GM19351 (cell line): ENCODE measurements around the gene KCNRG.
"Not testable (repeated sequence)": the region's sequence is repeated elsewhere in the genome, so short reads cannot be mapped to it uniquely, and the experiment has no call there.

Source experiments
- ATAC-seq: cut with Tn5 transposase; IDR thresholded peaks from one replicate; pipeline ENCODE4 v1.9.1; 2021; ENCODE audit warnings: mild to moderate bottlenecking, moderate library complexity; ENCODE audit not compliant: unreplicated experiment

KCNRG gene

DNA sequence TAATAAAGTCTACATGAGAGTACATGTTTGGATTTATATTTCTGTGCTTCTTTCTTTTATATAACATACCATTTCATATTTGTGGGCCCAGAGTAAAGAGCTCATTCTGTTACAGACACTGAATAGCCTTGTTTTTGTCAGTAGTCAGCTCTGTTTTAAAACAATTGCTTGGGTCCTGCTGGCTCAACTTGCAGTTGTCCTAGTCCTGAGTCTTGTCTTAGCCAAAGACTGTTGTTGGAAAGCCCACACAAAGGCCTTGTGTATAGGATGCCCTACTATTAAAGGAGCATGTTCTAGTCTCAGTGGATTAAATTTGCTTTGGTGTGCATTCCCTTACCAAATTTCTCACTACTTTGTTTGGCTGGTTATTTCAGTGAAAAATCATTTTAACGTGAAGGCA is 3.8 kb upstream of the KCNRG start:
- no peak for ATAC-seq

GRCh38 chr13:50012396-50013169 is 2.7 kb upstream of the KCNRG start:
- no peak for ATAC-seq

DNA sequence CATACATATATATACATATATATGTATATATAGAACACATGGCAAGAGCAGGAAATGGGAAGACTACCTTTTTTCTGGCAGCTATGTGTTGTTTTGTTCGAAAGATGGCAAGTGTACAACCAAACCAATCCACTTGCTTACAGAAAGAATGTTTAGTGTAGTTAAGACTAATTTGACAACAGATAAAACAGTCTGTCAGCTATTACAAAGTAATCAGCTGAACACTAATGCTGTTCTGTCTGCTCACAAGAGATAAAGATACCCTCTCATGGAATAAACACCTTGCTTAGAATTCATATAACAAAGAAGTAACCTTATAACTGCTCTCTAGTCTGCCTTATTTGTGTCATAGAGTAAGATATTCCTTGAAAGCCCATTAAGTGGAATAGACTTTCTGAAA is 858 bp upstream of the KCNRG start:
- ATAC-seq: no peak

- ATAC-seq: no peak
Measured at GRCh38 chr13:50015750-50016149, 506 bp downstream of the KCNRG start.

DNA sequence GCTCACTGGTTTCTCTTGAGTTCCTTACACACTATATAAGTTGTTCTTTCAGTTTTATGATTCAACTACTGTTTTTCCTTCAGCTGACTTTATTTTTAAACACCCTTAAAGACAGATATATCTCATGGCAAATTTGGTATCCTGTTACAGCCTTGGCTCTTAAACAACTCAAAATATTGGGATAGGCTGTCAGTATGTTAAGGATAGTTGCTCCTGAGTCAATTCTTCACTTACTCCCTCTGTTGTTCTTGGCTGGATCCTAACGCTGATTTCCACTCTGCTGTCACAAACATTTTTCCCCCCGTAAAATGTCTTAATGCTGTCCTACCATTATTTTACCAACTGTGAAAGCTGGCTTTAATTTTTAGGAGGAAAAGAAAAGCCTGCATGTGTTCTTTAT is 1.2 kb downstream of the KCNRG start:
- ATAC-seq: no peak

DNA sequence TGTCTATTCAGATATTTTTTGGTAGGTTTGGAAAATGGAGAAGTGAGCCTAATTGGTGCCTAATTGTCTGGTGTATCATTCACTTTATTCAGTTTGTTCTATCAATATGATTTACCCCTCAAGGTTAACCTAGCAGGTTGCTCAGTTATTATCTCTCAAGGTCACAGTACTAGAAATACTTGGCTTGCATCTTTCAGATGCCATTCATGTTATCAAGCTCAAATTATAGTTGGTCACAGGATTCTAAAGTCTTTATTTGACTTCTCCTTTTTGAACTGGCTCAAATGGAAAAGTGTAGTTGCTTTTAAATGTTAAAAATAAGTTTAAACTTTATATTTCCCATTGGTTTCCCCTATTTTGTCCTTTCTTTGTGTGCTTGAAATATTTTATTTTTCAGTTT is 2.6 kb downstream of the KCNRG start:
- ATAC-seq: no peak

- ATAC-seq: no peak
Measured at GRCh38 chr13:50025436-50025835, 10.2 kb downstream of the KCNRG start.

- ATAC-seq: peak; percentile 100
Measured at GRCh38 chr13:50026788-50027473, 11.7 kb downstream of the KCNRG start.

DNA sequence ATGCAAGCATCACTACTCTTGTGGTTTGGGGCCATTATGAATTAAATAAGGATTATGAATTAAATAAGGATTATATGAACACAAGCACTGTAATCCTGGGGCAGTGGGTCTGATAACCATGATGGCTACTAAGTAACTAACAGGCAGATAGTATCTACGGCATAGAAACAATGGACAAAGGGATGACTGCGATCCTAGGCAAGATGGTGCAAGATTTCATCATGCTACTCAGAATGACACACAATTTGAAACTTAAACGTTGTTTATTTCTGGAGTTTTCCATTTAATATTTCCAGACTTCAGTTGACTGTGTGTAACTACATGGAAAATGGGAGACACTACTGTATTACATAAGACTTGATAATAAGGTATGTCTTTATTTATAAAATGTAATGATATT is 15.1 kb downstream of the KCNRG start:
- no peak for ATAC-seq

- ATAC-seq: no peak
Measured at GRCh38 chr13:50033725-50034124, 18.5 kb downstream of the KCNRG start.

GRCh38 chr13:50037788-50038187 is 22.5 kb downstream of the KCNRG start:
- no peak for ATAC-seq

DNA sequence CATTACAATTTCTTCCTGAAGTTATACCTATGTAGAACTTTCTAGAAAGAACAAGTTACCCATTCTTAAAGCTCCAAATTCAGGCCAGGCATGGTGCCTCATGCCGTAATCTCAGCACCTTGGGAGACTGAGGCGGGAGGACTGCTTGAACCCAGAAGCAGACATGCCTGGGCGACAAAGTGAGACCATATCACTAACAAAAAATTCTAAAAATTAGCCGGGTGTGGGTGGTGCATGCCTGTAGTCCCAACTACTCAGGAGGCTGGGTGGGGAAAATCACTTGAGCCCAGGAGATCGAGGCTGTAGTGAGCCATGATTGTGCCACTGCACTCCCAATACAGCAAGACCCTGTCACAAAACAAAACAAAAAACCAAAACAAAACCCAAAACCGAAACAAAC is 23.0 kb downstream of the KCNRG start:
- no peak for ATAC-seq

GRCh38 chr13:50052478-50052877 is 37.2 kb downstream of the KCNRG start:
- no peak for ATAC-seq

- ATAC-seq: no peak
Measured at GRCh38 chr13:50053844-50054243, 38.6 kb downstream of the KCNRG start.

DNA sequence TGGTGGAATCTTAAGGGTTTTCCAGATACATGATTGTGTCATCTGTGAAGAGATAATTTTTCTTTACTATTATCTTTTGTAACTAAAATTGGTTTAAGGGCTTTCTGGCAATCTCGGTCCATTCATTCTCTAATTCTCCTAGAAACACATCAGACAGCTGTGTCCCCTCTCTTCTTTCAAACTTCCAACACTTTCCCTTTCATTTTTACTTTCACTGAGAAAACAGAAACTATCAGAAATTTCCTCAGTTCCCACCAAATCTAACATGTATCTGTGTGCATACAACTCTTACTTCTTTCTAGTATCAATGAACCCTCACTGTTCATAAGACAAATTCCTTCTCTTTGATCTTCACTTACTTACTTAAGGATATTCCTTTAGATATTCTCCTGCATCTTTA is 40.2 kb downstream of the KCNRG start:
- ATAC-seq: no peak

- no peak for ATAC-seq
Measured at GRCh38 chr13:50060718-50061117, 45.5 kb downstream of the KCNRG start.

DNA sequence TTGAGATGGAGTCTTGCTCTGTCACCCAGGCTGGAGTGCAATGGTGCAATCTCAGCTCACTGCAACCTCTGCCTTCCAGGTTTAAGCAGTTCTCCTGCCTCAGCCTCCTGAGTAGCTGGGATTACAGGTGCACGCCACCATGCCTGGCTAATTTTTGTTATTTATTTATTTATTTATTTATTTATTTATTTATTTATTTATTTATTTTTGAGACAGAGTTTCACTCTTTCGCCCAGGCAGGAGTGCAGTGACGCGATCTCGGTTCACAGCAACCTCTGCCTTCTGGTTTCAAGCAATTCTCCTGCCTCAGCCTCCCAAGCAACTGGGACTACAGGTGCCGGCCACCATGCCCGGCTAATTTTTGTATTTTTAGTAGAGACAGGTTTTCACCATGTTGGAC is 47.1 kb downstream of the KCNRG start:
- ATAC-seq: not testable (repeated sequence)

DNA sequence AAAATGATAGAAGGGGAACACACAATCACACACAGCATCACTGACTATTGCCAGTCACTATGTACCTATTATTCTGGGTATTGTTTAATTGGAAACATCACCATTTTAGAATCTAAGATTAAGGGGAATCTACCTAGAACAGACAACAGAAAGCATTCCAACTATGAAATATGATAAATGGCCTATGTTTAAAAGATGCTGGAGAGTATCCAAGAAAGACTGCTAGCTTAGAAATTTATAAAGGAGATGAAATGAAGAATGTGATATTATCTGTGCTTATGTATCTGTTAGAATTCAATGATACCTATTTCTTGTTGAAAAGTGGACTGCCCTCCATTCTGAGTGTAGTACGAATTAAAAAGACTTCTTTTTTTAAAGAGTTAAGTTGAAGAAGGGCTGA is 50.5 kb downstream of the KCNRG start:
- no peak for ATAC-seq

- ATAC-seq: no peak
Measured at GRCh38 chr13:50068508-50068907, 53.3 kb downstream of the KCNRG start.

GRCh38 chr13:50069261-50069660 is 54.0 kb downstream of the KCNRG start:
- no peak for ATAC-seq

GRCh38 chr13:50070186-50070585 is 54.9 kb downstream of the KCNRG start:
- ATAC-seq: no peak
